RWPE1 (cell line): ENCODE data around the gene FNDC3B.

Source experiments
- CTCF ChIA-PET: fragments of 350-600 bp; sonication (Branson Sonifier 250); formaldehyde crosslinking; extraction: SDS; loops from one replicate; lab custom pipeline; 2021; lab: Yijun Ruan, JAX
- POLR2A ChIA-PET: fragments of 400-600 bp; formaldehyde crosslinking; extraction: SDS; loops from one replicate; lab custom pipeline; 2020; ENCODE audit warnings: antibody characterized with exemption; ENCODE audit not compliant: low non-redundant PET; lab: Yijun Ruan, JAX
- DNase-seq: peaks from one replicate; pipeline ENCODE4 v3.0.0; 2012; ENCODE audit warnings: low spot score
- H3K27ac ChIP-seq: fragments of 450-650 bp; 2 replicates; pipeline ENCODE4 v1.5.1; 2017
- TF ChIP-seq, protein P1 (sequence below): fragments of 450-650 bp; conservative IDR thresholded peaks from 2 replicates; pipeline ENCODE4 v1.5.1; 2017; ENCODE audit warnings: low read depth, mild to moderate bottlenecking

FNDC3B gene

DNA sequence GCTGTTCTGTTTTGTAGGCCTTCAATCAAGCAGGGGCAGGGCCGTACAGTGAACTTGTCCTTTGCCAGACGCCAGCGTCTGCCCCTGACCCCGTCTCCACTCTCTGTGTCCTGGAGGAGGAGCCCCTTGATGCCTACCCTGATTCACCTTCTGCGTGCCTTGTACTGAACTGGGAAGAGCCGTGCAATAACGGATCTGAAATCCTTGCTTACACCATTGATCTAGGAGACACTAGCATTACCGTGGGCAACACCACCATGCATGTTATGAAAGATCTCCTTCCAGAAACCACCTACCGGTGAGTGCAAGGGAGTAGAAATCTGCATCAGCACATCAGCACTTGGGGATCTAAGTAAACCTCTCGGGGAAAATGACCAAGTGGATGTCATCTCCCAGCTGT is 313.4 kb downstream of the FNDC3B start:
- no peak for DNase-seq
- H3K27ac ChIP-seq = no peak overlapping the region
- POLR2A ChIA-PET = no interaction called here
- CTCF ChIA-PET = no interaction called here
- TF ChIP-seq, protein P1, sequence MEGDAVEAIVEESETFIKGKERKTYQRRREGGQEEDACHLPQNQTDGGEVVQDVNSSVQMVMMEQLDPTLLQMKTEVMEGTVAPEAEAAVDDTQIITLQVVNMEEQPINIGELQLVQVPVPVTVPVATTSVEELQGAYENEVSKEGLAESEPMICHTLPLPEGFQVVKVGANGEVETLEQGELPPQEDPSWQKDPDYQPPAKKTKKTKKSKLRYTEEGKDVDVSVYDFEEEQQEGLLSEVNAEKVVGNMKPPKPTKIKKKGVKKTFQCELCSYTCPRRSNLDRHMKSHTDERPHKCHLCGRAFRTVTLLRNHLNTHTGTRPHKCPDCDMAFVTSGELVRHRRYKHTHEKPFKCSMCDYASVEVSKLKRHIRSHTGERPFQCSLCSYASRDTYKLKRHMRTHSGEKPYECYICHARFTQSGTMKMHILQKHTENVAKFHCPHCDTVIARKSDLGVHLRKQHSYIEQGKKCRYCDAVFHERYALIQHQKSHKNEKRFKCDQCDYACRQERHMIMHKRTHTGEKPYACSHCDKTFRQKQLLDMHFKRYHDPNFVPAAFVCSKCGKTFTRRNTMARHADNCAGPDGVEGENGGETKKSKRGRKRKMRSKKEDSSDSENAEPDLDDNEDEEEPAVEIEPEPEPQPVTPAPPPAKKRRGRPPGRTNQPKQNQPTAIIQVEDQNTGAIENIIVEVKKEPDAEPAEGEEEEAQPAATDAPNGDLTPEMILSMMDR = no peak

DNA sequence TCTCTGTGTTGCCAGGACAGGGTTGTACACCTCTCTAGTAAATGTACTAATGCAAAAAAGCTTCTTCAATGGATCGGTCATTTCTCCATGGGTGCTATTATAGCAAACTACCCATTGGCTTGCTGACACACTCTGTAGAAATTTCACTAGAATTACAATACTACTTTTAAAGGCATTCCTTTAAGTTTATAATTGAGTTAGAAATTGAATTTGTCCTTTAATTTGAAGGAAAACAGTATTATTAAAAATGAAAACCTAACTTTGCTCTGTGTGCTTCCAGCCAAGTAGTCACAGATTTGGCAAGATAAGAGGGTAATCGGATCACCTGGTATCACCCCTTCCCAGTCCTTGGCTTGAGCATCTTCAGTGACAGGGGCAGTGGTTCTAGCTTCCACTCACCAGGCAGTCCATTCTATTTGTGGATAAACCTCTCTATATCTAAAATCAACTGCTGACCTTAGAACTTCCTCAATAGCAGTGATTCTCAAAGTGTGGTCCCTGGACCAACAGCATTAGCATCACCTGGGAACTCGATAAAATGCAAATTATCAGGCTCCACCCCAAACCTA is 315.6 kb downstream of the FNDC3B start:
- POLR2A ChIA-PET = no interaction called here

DNA sequence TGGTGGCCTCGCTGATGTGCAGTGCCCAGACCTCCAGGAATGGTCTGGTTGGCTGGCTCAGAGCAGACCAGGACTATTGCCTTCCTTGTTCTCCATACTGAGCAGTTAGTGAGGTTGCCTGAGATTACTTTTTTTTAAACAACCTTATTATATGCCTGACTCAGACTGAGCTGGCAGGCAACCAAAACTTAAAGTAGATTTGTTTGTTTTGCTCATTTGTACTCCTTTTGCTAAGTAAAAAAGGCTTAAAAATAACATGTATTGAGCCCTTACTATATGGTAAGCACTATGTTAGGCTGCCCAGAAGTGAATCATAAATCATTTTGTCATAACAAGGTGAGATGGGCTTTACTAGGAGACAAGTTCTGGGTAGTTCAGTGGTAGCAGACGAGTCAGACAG is 316.5 kb downstream of the FNDC3B start:
- TF ChIP-seq, protein P1 = no peak
- ChIA-PET POLR2A (no interaction called here), CTCF (interaction anchor here (0.6 kb wide), 1 partner anchor 326 kb away, joined by 3 read pairs; no protein-coding TSS in a partner anchor)
- peak; percentile 44 for DNase-seq
- no peak overlapping the region for H3K27ac ChIP-seq

More for the DNA sequence above, 315.6 kb downstream of the FNDC3B start:
- no peak overlapping the region for H3K27ac ChIP-seq
- TF ChIP-seq, protein P1 = no peak
- no peak for DNase-seq
- CTCF ChIA-PET = interaction anchor here (0.9 kb wide), 1 partner anchor 312 kb away, joined by 3 read pairs; no protein-coding TSS in a partner anchor

DNA sequence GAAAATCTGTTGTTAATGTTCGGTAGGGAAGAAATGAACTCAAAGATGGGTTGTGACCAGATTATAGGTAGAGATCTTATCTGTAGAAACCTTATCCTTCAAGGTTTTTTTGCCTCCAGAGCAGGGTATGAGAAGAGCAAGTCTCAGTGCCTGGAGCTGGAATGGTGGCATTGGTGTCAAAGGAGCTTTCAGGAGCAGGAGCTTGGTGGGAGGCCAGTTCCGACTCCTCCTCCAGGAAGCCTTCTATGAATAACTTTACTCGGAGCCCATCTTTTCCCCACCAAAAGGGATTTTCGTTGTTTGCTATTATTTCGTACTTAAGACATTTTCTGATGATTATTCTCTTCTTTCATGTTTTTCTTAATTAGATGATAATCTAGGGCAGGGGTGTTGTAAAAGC is 317.0 kb downstream of the FNDC3B start:
- no peak overlapping the region for H3K27ac ChIP-seq
- TF ChIP-seq, protein P1 = no peak
- ChIA-PET POLR2A (no interaction called here), CTCF (interaction anchor here (0.6 kb wide), 2 partner anchors 105 to 327 kb away, joined by 3 read pairs; no protein-coding TSS in a partner anchor)
- no peak for DNase-seq

DNA sequence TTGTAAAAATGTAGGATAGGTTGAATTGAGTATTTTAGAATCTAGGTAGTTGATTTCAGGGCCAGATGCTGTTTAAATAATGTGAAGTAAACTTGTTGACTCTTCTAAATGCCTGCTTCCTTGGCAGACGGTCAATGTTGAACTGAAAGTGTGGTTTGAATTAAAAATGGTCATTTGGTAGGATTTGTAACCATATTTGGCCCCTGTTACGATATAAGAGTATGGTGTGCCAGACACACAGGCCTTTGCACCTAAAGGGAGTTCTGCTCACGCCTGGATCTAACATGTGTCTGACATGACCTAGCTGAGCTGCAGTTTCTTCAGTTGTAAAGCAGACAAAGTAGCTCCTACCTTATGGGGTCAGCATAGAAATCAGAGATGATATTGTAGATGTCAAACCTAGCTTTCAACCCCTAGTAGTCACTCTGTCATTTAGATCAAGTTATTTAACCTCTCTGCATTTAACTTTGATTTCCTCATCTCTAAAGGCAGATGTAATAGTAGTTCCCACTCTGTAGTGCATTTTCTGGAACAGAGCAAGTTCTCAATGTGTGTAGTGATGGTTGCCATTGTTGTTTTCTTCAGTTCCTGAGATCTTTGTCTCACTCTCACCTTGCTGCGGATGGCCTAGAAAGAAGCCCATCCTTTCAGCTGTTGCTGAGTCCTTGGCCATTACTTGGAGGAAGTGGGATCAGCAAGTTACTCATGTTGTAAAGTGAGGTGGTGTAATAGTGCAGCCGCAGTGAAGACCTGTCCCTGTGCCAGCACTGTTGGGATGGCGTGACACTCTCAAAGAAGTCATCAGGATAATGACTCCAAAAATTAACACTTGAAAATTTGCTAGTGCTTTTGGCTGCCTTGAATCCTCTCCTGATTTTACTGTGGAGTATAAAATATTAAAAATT is 318.7 kb downstream of the FNDC3B start:
- POLR2A ChIA-PET = no interaction called here
- CTCF ChIA-PET = no interaction called here
- no peak for DNase-seq
- TF ChIP-seq, protein P1 = no peak
- no peak overlapping the region for H3K27ac ChIP-seq

DNA sequence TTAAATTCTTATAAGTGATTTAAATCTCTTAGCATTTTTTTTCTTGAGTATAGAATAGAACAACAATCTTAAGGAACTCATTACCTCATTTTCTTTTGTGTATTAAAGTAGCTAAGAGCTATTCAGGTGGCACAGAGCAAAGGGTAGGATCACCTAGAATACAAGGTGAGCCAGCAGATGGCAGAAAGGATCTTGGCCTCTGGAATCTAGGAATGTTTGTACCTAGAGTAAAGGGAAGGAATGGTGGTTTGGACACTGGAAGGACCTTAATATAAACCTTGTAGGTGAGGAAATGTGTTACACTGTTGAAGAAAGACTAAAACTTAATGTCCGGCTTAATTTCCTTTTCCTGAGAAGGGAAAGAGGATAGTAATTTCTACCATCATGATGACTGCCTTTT is 319.9 kb downstream of the FNDC3B start:
- no peak for DNase-seq
- H3K27ac ChIP-seq = no peak overlapping the region
- TF ChIP-seq, protein P1 = no peak
- POLR2A ChIA-PET = no interaction called here
- CTCF ChIA-PET = no interaction called here
